ENCODE data around the gene GRID2. TPM values are rescaled to one million over a fixed set of nuclear protein-coding genes. Genes with fewer than 3 reads are reported as not detected.

Gene GRID2
- total and polyA plus RNA-seq, 2 of the 13 experiments (the other 11 are each of a cell fraction or from before 2014, with no cell fraction given): not detected

GRCh38 chr4:93201471-93202096, 897.8 kb downstream of the GRID2 start:
- Histone ChIP-seq H3K27ac (ENCODE audit: extremely low read length, insufficient read depth, low read length) (no peak overlapping the region), H3K79me2 (ENCODE audit: insufficient read depth, low read length) (no peaks in the 10 kb centered on the region), H3K4me3 (replicated peaks in 1 of 3; ENCODE audit: insufficient read depth in 1 of 3, low read depth in 2 of 3, low read length in 3 of 3) (no peak overlapping the region), H3K9ac (ENCODE audit: insufficient read depth, low read depth, low read length) (no peak overlapping the region), H3K27me3 (ENCODE audit: control insufficient read depth in 1 of 2, insufficient read depth in 2 of 2, low read length in 2 of 2) (no peaks in the 10 kb centered on the region), H4K20me1 (ENCODE audit: insufficient read depth, low read length) (no peaks in the 10 kb centered on the region), H2AFZ (ENCODE audit: low read length) (no peak overlapping the region), H3K4me2 (ENCODE audit: low read depth, low read length) (no peak overlapping the region), H3K4me1 (ENCODE audit: insufficient read depth, low read length) (no peaks in the 10 kb centered on the region), H3K9me3 (ENCODE audit: low read length) (no peaks in the 10 kb centered on the region), H3K36me3 (replicated peaks in 1 of 2; ENCODE audit: control insufficient read depth in 1 of 2, insufficient read depth in 2 of 2, low read length in 2 of 2) (no peaks in the 10 kb centered on the region)
- WGBS (ENCODE audit: low lambda C conversion rate): 0% methylated on average over 3 of the region's 4 CpGs
- no peak for ATAC-seq
- ChIA-PET POLR2A (no interaction called here), CTCF (ENCODE audit: low intra/inter-chr PET ratio, low total read pairs) (no interaction called here)
- in situ Hi-C loops (cut with HindIII; ENCODE audit: extremely low pct_ligation_motif_present, low pct_unique_long_range_greater_than_20kb): no loop called here
- intact Hi-C loops (cut with micrococcal nuclease; ENCODE audit: unreplicated experiment): no loop called here
- DNase-seq (ENCODE audit: low spot score): no peak
- no TSS peak for BruUV-seq (replicated peaks)
- no peak for FAIRE-seq
- TF ChIP-seq PAXIP1 (CRISPR knock-in tag; conservative IDR thresholded peaks at IDR 0.05) (no peak), ZNF253 (CRISPR knock-in tag; IDR thresholded peaks at IDR 0.05; ENCODE audit: borderline replicate concordance) (no peak), JARID2 (CRISPR knock-in tag; IDR thresholded peaks at IDR 0.05; ENCODE audit: insufficient replicate concordance) (no peak), LCORL (IDR thresholded peaks at IDR 0.05) (no peak), LCORL (CRISPR knock-in tag; IDR thresholded peaks at IDR 0.05) (no peak), SNAPC2 (CRISPR knock-in tag; IDR thresholded peaks at IDR 0.05) (no peak), SAP130 (CRISPR knock-in tag; IDR thresholded peaks at IDR 0.05; ENCODE audit: low read depth) (no peak), ZNF354B (CRISPR knock-in tag; IDR thresholded peaks at IDR 0.05) (no peak), REL (CRISPR knock-in tag; conservative IDR thresholded peaks at IDR 0.05) (no peak), WIZ (CRISPR knock-in tag; IDR thresholded peaks at IDR 0.05) (no peak), ZNF737 (CRISPR knock-in tag; IDR thresholded peaks at IDR 0.05; ENCODE audit: borderline replicate concordance) (no peak)

All from HepG2 (cell line).